Measurements from ENCODE around the gene POLR3K.

The POLR3K gene
- long read RNA-seq, transcript POLR3K-201 (3 exons, 1,392 nt): major isoform, 32 of 33 reads
- long read RNA-seq, partial matches to known transcripts: 0 of 33 reads
- long read RNA-seq, other reads (novel, unspliced or antisense): 1 of 33 reads

- no peak for TF ChIP-seq SPI1 (IDR thresholded peaks at IDR 0.05; ENCODE audit: borderline replicate concordance, low read depth)
- TF ChIP-seq CTCF (IDR thresholded peaks at IDR 0.05; ENCODE audit: insufficient read depth, low read length): no peak
- peak; percentile 84 for TF ChIP-seq POLR2AphosphoS5 (IDR thresholded peaks at IDR 0.05; ENCODE audit: low read depth)
- no peak for TF ChIP-seq GABPA (IDR thresholded peaks at IDR 0.05; ENCODE audit: low read depth)
- peak; percentile 30 for TF ChIP-seq REST (IDR thresholded peaks at IDR 0.05; ENCODE audit: insufficient replicate concordance, low read depth)
- Histone ChIP-seq H3K27me3 (ENCODE audit: insufficient read depth, poor library complexity, severe bottlenecking) (no peaks in the 10 kb centered on the region), H3K27ac (replicated peaks) (peak within 1 kb of the TSS; percentile 92), H3K4me3 (replicated peaks; ENCODE audit: insufficient read depth, low read length) (peak within 1 kb of the TSS; percentile 88)
- DNase-seq (ENCODE audit: low read depth in 1 of 2, low spot score in 1 of 2): peak; percentile 96 to 99
Measured at GRCh38 chr16:53346-54236, at the start of gene POLR3K, which contains the start of gene SNRNP25. POLR3K (minus strand) TSS chr16:53608; CDS start chr16:53586, 22 bp downstream. SNRNP25 (plus strand) TSS chr16:53828; CDS start chr16:54017, 189 bp downstream.

DNA sequence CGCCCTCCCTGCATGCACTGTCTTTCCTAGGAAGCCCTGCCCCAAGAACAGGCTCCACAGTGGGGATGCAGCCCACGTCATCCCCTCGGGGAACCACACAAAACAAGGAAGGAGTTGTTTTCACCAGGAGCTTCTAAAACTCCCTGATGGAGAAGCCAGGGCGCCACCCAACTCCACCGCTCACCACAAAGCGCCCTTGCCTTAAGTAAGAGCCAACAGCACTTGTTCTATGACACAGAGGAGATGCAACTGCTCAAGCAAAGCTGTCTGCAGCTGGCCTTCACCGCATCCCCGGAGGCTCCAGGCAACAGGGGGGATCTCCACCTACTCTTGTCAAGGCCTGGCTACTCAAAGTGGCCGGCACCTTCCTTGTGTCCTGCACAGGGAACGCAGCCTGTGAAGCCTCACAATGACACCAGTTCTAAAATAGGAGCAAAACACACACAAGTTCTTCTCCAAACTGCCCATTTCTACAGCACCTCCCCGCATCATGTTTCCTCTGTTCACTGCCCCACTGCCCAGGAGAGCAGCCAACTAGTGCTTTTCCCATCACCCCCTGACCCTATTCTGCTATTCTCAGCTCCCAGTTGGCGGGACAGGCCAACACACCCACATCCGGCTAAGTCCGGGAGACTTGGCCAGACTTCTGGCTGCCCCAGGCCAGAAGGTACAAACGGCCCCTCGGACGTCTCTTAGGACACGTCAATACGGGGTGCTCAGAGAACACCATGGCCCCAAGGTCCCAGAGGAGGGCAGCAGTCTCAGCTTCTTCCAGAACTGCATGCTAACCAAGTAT is 48.9 kb upstream of the POLR3K start:
- Histone ChIP-seq H3K27ac (replicated peaks) (no peak overlapping the region), H3K4me3 (replicated peaks; ENCODE audit: insufficient read depth, low read length) (no peak overlapping the region), H3K27me3 (ENCODE audit: insufficient read depth, poor library complexity, severe bottlenecking) (no peaks in the 10 kb centered on the region)
- TF ChIP-seq CTCF (IDR thresholded peaks at IDR 0.05; ENCODE audit: insufficient read depth, low read length) (no peak), POLR2AphosphoS5 (IDR thresholded peaks at IDR 0.05; ENCODE audit: low read depth) (no peak), SPI1 (IDR thresholded peaks at IDR 0.05; ENCODE audit: borderline replicate concordance, low read depth) (no peak), REST (IDR thresholded peaks at IDR 0.05; ENCODE audit: insufficient replicate concordance, low read depth) (no peak), GABPA (IDR thresholded peaks at IDR 0.05; ENCODE audit: low read depth) (no peak)
- DNase-seq (ENCODE audit: low read depth in 1 of 2, low spot score in 1 of 2): no peak

GRCh38 chr16:101586-101985 is 48.2 kb upstream of the POLR3K start:
- Histone ChIP-seq H3K4me3 (replicated peaks; ENCODE audit: insufficient read depth, low read length) (no peak overlapping the region), H3K27me3 (ENCODE audit: insufficient read depth, poor library complexity, severe bottlenecking) (no peaks in the 10 kb centered on the region), H3K27ac (replicated peaks) (no peak overlapping the region)
- DNase-seq (ENCODE audit: low read depth in 1 of 2, low spot score in 1 of 2): no peak
- TF ChIP-seq POLR2AphosphoS5 (IDR thresholded peaks at IDR 0.05; ENCODE audit: low read depth) (no peak), SPI1 (IDR thresholded peaks at IDR 0.05; ENCODE audit: borderline replicate concordance, low read depth) (no peak), REST (IDR thresholded peaks at IDR 0.05; ENCODE audit: insufficient replicate concordance, low read depth) (no peak), CTCF (IDR thresholded peaks at IDR 0.05; ENCODE audit: insufficient read depth, low read length) (no peak), GABPA (IDR thresholded peaks at IDR 0.05; ENCODE audit: low read depth) (no peak)

Measured in HL-60 (cell line).